HG03064 (cell line): ENCODE results near the gene ACYP1.

Experiments used
- ATAC-seq: cut with Tn5 transposase; IDR thresholded peaks from one replicate; pipeline ENCODE4 v1.9.1; 2021; ENCODE audit warnings: low read depth; ENCODE audit not compliant: unreplicated experiment

Gene ACYP1

GRCh38 chr14:75063491-75064204 is at the start of gene ACYP1:
Gene ACYP1 (minus strand): TSS chr14:75064024. CDS start chr14:75063553, 471 bp downstream.
- ATAC-seq: peak; percentile 87

DNA sequence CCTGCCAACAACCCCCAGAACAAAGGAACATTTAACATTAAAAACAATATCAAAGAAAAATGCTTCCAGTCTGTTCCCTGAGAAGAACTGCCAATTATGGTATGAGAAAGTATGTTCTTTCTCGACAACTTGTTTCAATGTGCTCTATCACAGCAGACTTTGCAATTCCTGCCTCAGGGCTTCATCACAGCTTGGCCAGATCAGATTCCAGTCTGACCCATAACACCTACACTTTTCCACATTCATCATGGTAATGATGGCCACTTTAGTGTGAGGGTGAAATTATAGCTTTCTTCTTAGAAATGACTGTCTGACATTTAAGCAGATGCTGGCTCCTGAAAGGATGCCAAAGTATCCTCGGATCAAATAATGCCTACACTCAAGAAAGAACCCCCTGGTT is 46.1 kb upstream of the ACYP1 start:
- no peak for ATAC-seq

DNA sequence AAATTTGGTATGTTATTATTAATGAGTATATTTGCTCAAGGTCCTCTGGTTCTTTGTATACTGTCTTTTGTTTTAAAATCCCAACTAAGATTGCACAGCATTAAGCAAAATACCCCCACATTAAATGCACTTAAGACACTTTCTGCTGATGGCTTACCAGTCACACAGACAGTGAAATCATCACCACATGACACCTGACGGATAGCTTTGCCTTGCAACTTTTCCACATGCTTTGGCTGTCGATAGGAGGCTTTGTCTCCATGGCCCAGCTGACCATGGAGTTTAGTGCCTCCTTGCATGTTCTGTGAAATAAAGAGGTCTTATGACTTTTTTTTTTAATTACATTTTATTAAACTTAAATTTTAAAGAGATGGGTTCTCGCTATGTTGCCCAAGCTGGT is 43.4 kb upstream of the ACYP1 start:
- no peak for ATAC-seq

DNA sequence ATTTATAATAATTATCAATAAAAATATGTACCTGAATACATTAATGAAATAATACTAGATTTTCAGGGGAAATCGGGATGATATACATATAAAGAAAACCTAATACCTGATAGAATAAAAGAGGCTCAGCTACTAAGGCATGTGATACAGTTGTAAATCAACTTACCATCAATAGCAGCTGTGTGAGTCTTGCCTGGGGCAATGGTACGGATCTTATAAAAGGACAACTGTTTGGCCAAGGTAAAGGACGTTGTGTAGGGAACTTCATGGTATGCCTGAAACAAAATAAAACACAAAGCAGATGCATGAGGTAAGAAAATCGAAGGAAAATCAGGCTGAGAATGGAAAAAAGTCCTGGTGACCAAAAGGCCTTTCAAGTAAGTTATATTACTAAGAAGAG is 37.7 kb upstream of the ACYP1 start:
- ATAC-seq: no peak

DNA sequence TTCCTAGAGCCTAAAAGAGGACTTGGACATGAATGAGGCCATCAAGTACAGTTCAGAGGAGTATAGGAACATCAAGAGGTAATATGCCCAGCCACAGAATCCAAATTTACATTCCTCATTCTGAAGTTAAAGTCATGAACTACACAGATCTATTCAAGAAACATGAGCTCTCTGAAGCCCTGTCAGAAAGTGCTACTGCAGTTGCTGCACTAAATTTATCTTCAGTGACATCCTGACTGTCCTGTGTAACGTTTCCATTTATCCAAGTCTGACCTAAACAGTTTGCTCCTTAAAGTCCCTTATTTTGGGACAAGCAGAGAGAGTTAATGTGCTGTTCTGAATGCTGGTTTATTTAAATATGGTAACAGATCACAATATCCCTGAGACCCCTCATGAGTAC is 34.9 kb upstream of the ACYP1 start:
- no peak for ATAC-seq

GRCh38 chr14:75098212-75098611 is 34.4 kb upstream of the ACYP1 start:
- no peak for ATAC-seq

DNA sequence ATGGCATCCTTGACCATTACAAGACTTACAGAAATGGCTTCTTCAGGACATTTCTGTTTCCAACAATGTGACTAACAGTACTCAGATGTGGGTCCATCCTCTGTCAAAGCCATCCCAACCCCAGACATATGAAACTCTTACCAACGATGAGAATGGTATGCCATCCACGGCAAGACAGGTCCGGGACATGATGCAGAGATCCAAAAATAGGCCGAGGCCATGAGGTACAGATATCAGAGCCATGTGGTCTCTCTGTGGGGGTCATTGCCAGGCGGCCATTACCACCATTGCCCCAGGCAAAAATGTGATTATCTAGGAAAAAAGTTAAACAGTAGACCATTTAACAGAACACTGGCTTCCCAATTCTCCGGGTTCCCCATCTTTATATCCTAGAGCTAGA is 33.1 kb upstream of the ACYP1 start:
- no peak for ATAC-seq

- no peak for ATAC-seq
Observed at GRCh38 chr14:75095690-75096089, 31.9 kb upstream of the ACYP1 start.

- no peak for ATAC-seq
Observed at GRCh38 chr14:75094896-75095295, 31.1 kb upstream of the ACYP1 start.

- ATAC-seq: no peak
Observed at GRCh38 chr14:75092698-75093097, 28.9 kb upstream of the ACYP1 start.

GRCh38 chr14:75091251-75091650 is 27.4 kb upstream of the ACYP1 start:
- ATAC-seq: no peak

DNA sequence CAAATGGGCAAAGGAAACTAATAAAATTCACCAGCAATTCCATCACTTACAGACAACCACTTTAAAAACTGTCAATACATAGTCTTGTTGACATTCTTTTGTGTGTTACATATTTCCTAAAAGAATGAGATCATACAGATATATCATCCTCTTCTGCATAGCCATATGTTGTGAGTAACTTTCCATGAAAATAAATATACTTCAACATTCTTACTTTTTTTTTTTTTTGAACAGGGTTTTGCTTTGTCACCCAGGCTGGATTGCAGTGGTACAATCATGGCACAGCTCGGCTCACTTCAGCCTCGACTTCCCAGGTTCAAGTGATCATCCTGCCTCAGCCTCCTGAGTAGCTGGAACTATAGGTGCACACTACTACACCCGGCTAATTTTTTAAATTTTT is 26.5 kb upstream of the ACYP1 start:
- ATAC-seq: no peak

DNA sequence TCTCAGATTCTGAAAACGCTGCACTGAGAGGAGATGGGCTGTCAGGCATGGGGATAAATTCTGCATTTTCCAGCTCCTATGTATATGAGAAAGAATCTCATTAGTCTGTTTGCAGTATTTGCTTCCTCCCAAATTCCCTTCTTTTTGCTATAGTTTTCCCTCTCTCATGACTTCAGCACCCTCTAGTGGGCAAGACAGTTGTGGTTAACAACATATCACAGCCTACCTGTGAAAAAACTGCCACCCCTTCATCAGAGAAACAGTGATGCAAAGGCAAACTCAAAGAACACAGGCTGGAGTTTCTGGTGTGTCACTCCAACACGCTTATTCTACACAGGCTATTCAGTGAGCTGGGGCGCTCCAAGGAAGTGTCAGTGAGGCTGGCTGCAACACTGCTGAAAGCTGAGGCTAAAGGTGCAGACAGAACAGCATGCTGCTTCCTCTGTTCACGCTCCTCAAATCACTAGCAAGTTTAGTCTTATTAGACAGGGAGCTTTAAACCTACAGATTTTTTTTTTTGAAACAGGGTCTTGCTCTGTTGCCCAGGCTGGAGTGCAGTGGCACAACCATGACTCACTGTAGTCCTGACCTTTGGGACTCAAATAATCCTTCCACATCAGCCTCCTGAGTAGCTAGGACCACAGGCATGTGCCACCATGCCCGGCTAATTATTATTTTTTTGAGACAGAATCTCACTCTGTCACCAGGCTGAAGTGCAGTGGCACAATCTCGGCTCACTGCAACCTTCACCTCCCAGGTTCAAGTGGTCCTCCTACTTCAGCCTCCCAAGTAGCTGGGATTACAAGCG is 24.9 kb upstream of the ACYP1 start:
- no peak for ATAC-seq

GRCh38 chr14:75088153-75088552 is 24.3 kb upstream of the ACYP1 start:
- no peak for ATAC-seq

DNA sequence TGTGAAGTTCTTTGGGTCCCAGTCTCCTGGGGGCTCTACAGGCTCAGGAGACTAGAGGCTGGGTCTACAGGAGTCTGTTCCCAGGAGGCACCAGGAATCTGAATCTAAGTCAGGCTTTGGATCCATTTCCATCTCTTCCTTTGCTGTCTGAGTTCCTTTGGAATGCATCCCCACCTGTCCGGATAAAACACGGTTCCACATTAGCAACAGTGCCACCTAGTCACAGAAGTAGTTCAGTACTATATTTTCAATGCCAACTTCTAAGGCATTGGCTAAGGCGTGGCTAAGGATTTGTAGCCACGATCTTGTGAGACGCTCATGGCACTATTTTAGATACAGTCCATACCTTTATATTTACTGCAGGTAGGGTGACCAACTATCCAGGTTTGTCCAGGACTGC is 20.7 kb upstream of the ACYP1 start:
- no peak for ATAC-seq

- no peak for ATAC-seq
Observed at GRCh38 chr14:75083271-75083670, 19.4 kb upstream of the ACYP1 start.

DNA sequence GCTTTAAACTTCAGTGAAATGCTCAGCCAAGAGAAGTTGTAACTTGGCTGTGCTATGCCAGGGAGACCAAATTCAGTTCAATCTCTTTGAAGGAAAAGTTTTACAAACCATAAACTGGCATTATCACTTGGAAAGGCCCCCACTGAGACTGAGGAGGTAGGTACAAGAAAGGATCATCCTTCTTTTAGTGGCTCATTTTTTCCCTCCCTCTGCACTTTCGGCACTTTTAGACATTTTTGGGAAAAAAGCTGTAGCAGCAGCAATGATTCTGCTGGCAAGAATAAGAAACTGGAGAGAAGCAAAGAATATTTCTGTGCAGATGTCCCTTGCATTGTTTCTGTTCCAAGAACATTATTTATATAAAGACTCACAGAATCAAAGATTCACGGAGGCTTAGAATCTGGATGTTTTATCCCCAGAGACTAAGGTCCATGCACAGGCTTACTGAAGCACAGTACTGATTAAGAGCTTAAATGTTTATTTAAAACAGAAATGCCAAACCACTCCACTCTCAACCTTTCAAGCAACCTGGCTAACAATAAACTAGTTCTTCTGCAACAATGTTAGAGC is 17.9 kb upstream of the ACYP1 start:
- ATAC-seq: no peak

- ATAC-seq: no peak
Observed at GRCh38 chr14:75079521-75079920, 15.7 kb upstream of the ACYP1 start.

- ATAC-seq: no peak
Observed at GRCh38 chr14:75077794-75078193, 14.0 kb upstream of the ACYP1 start.

DNA sequence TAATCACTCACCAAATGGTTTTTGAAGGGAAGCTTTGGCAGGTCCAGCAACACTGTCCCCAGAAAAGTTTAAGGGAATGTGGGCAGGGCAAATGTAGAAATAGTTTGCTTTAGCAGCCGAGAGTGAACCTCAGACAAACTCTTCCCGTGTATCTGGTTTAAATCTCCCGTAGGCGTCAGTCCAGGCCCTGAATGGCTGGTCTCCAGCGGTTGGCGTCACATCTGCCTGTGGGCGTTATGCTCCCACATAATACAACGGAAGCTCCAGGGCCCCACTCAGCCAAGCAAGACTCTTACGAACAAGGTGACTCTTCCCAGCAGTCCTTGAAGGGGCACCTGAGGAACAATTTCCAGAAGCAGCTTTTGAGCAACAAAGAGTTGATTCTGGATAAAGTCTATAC is 6.6 kb upstream of the ACYP1 start:
- ATAC-seq: no peak

GRCh38 chr14:75069811-75070145 is 6.0 kb upstream of the ACYP1 start:
- no peak for ATAC-seq
